ENCODE measurements around the gene PHF1. TPM values are rescaled to one million over a fixed set of nuclear protein-coding genes. Genes with fewer than 3 reads are reported as not detected.

Gene PHF1
- total and polyA plus RNA-seq, 2 of the 13 experiments (the other 11 are each of a cell fraction or from before 2014, with no cell fraction given) = 25.4 to 61.9 TPM

DNA sequence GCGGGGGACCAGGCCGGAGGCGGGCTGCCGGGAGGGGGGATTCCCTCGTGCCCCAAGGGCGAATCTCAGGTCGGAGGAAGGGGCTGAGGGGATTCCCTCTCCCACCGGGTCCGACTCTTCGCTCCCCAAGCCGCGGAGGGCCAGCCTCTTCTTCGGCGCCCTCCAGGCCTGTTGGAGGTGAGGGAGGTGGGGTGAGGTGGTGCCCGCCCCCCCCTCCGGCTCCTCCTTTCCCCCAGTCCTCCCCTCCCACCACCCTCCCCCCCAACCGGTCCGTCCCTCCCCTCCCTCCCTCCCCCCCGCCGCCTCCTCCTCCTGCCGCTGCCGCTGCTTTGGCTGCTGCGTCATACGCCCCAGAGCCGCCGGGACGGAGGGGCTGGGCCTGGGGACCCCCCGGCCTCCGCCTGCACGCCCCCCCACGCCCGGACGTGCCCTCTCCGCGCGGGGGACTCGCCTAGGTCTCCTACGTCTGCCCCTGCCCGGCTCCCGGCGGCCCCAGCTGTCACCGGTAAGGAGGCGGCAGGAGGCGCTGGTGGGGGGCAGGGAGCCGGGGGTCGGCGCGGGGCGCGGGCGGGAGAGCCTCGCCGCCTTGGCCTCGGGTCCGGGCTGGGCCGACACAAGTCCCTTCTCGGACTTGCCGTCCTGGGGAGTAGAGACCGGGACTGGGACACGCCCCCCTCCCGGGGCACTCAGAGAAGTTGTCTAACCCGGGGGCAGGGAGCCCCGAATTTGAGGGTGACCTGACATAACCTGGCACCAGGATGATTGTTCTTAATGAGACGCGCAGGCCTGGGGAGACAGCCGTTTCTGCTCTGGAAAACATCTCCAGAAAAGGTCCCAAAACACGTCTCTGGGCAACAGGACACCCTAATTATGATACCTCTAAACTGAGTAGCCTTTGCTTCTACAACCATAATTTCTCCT lies at the start of gene PHF1 (continued):
- TF ChIP-seq PAXIP1 (CRISPR knock-in tag; conservative IDR thresholded peaks at IDR 0.05) (no peak; the same call in 1 of the 2 replicates), PRDM10 (CRISPR knock-in tag; IDR thresholded peaks at IDR 0.05; ENCODE audit: low read depth) (peak; percentile 90; the same call in 1 of the 2 replicates), NKX3-1 (CRISPR knock-in tag; IDR thresholded peaks at IDR 0.05) (no peak), HDAC2 (CRISPR knock-in tag; IDR thresholded peaks at IDR 0.05) (no peak), ZNF768 (CRISPR knock-in tag; IDR thresholded peaks at IDR 0.05) (no peak; the same call in 1 of the 2 replicates), GABPA (IDR thresholded peaks at IDR 0.05; ENCODE audit: low read depth, low read length) (no peak), GABPA (CRISPR knock-in tag; IDR thresholded peaks at IDR 0.05; ENCODE audit: low read depth) (no peak), GPBP1L1 (CRISPR knock-in tag; IDR thresholded peaks at IDR 0.05) (no peak), ZNF660 (CRISPR knock-in tag; IDR thresholded peaks at IDR 0.05; ENCODE audit: borderline replicate concordance, low read depth) (no peak), JUND (CRISPR knock-in tag; IDR thresholded peaks at IDR 0.05) (no peak), U2AF1 (optimal IDR thresholded peaks at IDR 0.05; ENCODE audit: low read depth, low read length) (no peak), ZNF382 (CRISPR knock-in tag; IDR thresholded peaks at IDR 0.05; ENCODE audit: borderline replicate concordance) (no peak), HNRNPH1 (optimal IDR thresholded peaks at IDR 0.05; ENCODE audit: low read depth, low read length) (no peak), ZSCAN25 (CRISPR knock-in tag; IDR thresholded peaks at IDR 0.05) (no peak), ZBTB39 (CRISPR knock-in tag; IDR thresholded peaks at IDR 0.05) (no peak), KDM6A (CRISPR knock-in tag; IDR thresholded peaks at IDR 0.05; ENCODE audit: low read depth) (no peak)
